Measurements from ENCODE around the gene ZNF423.

The ZNF423 gene

GRCh38 chr16:49786926-49787557 lies 68.9 kb downstream of the ZNF423 start:
- TF ChIP-seq CTCF (IDR thresholded peaks at IDR 0.05) = no peak
- H3K4me3 ChIP-seq = no peak overlapping the region
- H3K27ac ChIP-seq = peak overlapping the region in 1 of 2 donors; percentile 80
- no peak for DNase-seq (ENCODE audit: low spot score)

- DNase-seq (ENCODE audit: low spot score) = no peak
- H3K27ac ChIP-seq = peak overlapping the region in 1 of 2 donors; percentile 37
- H3K4me3 ChIP-seq = no peak overlapping the region
- no peak for TF ChIP-seq CTCF (IDR thresholded peaks at IDR 0.05)
Observed at GRCh38 chr16:49785970-49786369, 69.9 kb downstream of the ZNF423 start.

- no peak for DNase-seq (ENCODE audit: low spot score)
- TF ChIP-seq CTCF (IDR thresholded peaks at IDR 0.05) = no peak
- Histone ChIP-seq H3K4me3 (no peak overlapping the region), H3K27ac (no peak overlapping the region)
Observed at GRCh38 chr16:49782405-49782804, 73.5 kb downstream of the ZNF423 start.

GRCh38 chr16:49781401-49781800 lies 74.5 kb downstream of the ZNF423 start:
- DNase-seq (ENCODE audit: low spot score) = no peak

GRCh38 chr16:49780433-49780832 lies 75.5 kb downstream of the ZNF423 start:
- no peak overlapping the region for H3K4me3 ChIP-seq
- TF ChIP-seq CTCF (IDR thresholded peaks at IDR 0.05) = no peak
- no peak overlapping the region for H3K27ac ChIP-seq
- no peak for DNase-seq (ENCODE audit: low spot score)

More at GRCh38 chr16:49781401-49781800, 74.5 kb downstream of the ZNF423 start:
- no peak for TF ChIP-seq CTCF (IDR thresholded peaks at IDR 0.05)
- no peak overlapping the region for H3K4me3 ChIP-seq
- H3K27ac ChIP-seq = no peak overlapping the region

GRCh38 chr16:49779979-49780378 lies 75.9 kb downstream of the ZNF423 start:
- no peak for DNase-seq (ENCODE audit: low spot score)
- Histone ChIP-seq H3K4me3 (no peak overlapping the region), H3K27ac (no peak overlapping the region)
- no peak for TF ChIP-seq CTCF (IDR thresholded peaks at IDR 0.05)

GRCh38 chr16:49778202-49778930 lies 77.5 kb downstream of the ZNF423 start:
- H3K4me3 ChIP-seq = no peak overlapping the region
- no peak for DNase-seq (ENCODE audit: low spot score)
- H3K27ac ChIP-seq = no peak overlapping the region
- TF ChIP-seq CTCF (IDR thresholded peaks at IDR 0.05) = no peak
